ENCODE data around the gene ERBB2.
"Not testable (repeated sequence)": the region's sequence is repeated elsewhere in the genome, so short reads cannot be mapped to it uniquely, and the experiment has no call there.

ERBB2 gene

DNA sequence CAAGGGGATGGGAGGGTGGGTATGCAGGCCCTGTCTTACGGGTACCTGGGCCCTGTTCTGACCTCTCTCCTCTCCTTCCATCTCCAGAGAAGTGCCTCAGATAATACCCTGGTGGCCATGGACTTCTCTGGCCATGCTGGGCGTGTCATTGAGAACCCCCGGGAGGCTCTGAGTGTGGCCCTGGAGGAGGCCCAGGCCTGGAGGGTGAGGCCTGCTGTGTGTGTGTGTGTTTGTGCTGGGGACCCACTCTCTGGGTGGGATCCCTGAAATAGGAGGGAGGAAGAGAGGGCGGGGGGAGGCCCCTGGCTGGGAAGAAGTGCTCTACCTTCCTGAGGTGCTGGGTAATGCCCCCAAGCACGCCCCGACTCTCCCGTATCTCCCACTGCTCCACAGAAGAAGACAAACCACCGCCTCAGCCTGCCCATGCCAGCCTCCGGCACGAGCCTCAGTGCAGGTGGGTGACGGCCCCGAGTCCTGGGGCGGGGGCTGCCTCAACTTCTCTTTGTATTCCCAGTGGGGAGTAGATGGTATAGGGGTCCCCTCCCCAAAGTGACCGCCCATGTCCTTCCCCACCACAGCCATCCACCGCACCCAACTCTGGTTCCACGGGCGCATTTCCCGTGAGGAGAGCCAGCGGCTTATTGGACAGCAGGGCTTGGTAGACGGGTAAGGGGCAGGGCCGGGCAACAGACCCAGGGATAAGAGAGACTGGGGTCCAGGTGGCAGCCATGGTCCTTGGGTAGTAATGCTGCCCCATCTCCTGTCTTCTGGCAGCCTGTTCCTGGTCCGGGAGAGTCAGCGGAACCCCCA lies 45.7 kb downstream of the ERBB2 start:
- no peak for DNase-seq (ENCODE audit: low read depth)

DNA sequence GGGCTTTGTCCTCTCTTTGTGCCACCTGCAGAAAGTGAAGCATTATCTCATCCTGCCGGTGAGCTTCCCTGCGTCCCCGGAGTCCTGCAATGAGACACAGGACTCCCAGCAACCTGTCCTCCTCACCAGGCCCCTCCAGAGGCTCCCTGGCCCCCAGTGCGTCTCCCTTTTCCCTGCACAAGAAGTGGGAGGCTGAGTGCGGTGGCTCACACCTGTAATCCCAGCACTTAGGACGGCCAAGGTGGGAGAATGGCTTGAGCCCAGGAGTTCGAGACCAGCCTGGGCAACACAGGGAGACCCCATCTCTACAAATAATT lies 46.2 kb downstream of the ERBB2 start:
- DNase-seq (ENCODE audit: low read depth), result no peak

DNA sequence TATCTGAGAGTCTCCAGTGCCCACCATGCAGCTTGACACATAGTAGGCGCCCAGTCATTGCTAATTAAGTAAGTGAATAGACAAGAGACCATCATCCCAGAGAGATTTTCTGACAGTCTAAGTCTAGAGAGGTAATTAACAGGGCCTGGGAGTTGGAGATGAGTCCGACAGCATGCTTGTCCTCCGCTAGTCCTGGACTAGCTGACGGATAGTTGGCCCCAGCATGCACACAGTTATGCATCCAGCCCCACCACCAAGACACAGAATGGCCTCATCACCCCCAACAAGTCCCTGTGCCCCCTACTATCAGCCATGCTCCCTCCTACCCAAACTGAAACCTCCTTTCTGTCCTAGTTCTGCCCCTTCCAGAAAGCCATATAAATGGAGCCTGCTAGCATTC lies 47.9 kb downstream of the ERBB2 start:
- no peak for DNase-seq (ENCODE audit: low read depth)

DNA sequence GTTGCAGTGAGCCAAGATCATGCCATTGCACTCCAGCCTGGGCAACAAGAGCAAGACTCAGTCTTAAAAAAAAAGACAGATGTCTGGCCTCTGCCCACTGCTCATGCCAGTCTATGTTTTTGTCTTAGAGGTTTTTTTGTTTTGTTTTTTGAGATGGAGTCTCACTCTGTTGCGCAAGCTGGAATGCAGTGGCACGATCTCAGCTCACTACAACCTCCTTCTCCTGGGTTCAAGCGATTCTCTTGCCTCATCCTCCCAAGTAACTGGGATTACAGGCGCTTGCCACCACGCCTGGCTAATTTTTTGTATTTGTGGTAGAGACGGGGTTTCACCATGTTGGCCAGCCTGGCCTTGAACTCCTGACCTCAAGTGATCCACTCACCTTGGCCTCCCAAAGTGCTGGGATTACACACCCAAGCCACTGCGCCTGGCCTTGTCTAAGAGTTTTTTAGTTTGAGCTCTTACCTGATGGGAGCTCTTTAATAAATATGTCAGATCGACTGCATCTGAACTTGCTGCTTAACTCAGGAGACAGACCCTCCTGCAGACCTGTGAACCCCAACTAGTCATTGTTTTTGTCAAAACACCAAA lies 48.7 kb downstream of the ERBB2 start:
- not testable (repeated sequence) for DNase-seq (ENCODE audit: low read depth)

- DNase-seq (ENCODE audit: low read depth), result no peak
Observed at GRCh38 chr17:39750131-39751015, 50.5 kb downstream of the ERBB2 start.

- DNase-seq (ENCODE audit: low read depth), result no peak
Observed at GRCh38 chr17:39751016-39751543, 51.2 kb downstream of the ERBB2 start.

DNA sequence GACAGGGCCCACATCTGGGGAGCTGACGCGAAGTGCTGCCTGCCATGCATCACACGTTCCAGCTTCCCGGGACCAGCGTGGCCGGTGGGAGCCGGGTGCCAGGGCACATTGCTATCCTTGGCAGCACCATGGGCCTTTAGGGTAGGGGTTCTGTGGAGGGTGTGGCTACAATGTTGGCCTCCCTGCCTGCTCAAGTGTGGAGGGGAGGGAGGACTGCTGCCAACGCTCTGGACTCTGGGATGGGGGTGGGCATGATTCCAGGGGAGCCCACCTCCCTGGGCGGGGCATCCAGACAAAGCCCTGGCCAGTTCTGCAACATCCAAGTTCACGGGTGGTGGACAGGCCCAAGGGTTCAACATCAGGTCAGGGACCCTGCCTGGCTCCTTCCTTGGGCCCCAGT lies 51.8 kb downstream of the ERBB2 start:
- DNase-seq (ENCODE audit: low read depth), result no peak

- no peak for DNase-seq (ENCODE audit: low read depth)
Observed at GRCh38 chr17:39752241-39752881, 52.5 kb downstream of the ERBB2 start.

- DNase-seq (ENCODE audit: low read depth), result no peak
Observed at GRCh38 chr17:39753514-39754160, 53.8 kb downstream of the ERBB2 start.

DNA sequence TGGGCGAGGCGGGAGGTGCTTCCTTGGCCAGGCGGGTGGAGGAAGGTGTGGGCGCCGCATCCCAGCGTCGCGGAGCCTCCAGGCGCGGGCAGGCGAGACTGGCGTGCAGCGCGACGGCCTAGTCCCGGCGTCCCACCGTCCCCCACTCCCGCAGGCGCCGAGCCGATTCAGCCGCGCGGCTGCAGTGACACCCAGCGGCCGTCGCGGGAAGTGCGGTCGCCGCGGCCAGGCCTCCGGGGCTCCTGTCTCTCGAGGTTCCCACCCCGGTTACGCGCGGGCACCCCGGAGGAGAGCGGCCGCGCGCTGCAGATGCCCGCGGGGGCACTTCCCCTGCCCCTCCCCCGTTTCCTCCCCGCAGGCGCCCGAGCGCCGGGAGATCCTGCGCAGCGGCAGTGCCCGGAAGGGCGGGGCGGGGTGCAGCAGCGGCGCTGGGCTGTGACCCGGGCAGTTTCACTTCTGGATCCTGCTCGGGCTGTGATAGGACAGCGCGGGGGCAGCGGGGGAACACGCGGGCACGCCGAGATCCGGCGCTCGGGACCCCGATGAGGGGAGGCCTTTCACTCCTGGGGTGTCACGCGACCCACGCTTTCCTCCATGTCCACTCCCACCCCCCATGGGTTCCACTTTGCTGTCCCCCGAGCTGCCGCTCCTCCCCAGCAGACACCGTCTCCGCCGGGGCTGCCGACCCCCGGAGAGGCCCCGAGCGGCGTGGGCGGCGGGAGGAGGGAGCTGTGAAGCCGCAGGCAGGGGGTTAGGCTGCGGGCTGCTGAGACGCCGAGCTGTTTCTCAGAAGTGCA lies 54.5 kb downstream of the ERBB2 start:
- DNase-seq (ENCODE audit: low read depth), result peak; percentile 84

GRCh38 chr17:39754958-39755553 lies 55.2 kb downstream of the ERBB2 start:
- DNase-seq (ENCODE audit: low read depth), result no peak

DNA sequence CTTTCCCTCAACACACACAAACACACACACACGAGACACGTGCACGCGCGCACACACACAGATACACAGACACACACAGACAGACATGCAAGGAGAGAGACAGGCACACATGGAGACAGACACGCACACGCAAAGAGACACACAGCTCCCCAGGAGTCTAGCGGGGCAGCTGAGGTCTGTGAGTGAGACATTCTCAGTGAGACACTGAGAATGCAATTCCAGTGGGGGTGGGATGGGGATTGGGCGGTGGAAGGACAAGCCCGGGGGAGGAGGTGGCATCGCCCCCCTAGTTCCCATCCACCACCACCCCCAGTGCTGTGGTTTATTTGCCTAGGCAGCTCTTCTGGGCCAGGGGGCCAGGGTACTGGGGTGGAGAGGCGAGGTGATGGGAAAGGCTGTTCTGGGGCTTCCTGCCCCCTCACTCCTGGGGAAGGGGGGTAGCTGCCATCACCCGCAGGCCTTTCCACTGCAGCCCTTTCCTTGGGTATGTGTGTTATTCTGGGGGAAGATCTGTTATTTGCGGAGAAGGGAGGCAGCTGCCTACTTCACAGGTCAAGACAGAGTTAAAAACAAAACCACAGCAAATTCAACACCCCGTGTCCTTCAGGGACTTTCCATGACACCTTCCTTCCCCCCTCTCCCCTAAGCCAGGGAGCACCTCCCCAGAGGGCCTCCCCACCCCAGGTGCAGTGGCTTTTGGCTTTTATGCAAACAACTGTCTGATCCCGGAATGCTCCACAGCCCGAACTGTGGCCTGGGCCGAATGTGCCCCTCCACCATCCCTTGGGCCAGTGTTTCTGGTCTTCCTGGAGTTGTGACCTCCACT lies 55.9 kb downstream of the ERBB2 start:
- no peak for DNase-seq (ENCODE audit: low read depth)

DNA sequence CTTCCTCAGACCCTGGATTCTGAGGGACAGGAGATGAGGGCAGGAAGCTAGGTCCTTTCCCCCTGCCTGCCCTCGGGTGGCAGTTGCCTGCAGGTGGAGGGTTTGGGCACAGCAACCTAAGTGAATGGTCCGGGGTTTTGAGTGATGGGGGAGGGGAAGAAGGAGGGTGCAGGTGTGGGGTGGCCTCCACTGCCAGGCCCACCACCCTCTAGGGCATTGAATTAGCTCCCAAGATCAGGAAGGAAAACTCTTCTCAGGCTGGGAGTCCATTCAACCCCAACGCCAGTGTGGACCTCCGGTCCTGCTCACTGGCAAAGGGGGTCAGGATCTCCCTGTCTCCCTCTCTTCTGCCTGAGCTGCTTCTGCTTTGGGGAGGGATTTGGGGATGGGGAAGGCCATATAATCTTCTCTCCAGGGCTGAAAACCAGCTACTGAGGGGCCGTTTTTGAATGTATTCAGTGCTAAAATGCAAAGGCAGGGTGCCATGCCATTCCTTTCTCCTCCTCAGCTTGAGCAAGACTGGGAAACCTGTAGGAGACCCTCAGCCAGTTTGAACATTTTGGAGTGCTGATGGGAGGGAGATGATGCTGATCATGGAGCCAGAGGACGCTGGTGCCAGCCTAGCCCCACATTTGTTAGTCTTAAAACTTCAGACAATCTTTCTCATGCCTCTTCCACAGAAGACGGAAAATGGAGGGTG lies 56.7 kb downstream of the ERBB2 start:
- DNase-seq (ENCODE audit: low read depth), result no peak

- DNase-seq (ENCODE audit: low read depth), result no peak
Observed at GRCh38 chr17:39757176-39757662, 57.4 kb downstream of the ERBB2 start.

DNA sequence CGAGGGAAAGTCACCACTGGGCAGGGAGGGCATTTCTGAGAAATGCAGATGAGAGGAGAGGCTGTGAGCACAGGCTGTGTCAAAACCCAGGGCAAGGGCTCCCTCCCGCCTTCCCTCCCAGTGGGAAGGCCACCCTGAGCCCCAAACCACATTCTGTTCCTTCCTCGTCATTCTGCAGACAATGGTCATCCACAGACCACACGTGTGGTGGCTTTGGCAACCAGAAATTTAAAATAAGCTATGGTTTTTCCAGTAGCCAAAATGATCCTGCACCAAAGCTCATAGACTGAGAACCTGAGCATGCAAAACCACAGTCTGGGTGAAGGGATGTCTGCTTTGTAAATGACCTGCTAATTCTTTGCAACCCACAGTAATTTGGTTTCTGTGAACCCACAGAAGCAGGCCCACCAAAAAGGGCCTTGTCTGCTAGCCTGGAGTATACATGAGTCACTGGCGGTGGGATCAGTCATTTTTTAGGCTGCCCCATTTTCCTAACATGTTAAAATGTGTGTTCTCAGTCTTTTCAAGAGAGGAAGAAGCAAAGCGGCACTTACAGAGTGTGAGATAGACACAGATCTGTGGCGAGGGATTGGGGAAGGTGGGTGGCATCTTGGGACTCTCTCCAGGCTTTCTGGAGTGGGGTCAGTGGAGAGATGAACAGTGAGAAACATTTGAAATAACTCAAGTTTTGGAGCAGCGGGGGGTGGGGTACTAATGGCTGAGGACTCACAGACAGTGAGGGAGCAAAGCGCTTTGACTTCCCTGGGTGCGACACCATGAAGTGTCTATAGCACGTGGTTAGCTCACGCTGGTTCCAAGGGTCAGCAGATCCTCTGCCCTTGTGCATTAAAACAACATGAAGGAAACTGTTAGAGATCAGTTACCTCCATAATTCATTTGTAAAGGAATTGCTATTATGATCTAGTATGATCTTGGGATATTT lies 58.3 kb downstream of the ERBB2 start:
- no peak for DNase-seq (ENCODE audit: low read depth)

GRCh38 chr17:39759204-39759603 lies 59.3 kb downstream of the ERBB2 start:
- DNase-seq (ENCODE audit: low read depth), result no peak

DNA sequence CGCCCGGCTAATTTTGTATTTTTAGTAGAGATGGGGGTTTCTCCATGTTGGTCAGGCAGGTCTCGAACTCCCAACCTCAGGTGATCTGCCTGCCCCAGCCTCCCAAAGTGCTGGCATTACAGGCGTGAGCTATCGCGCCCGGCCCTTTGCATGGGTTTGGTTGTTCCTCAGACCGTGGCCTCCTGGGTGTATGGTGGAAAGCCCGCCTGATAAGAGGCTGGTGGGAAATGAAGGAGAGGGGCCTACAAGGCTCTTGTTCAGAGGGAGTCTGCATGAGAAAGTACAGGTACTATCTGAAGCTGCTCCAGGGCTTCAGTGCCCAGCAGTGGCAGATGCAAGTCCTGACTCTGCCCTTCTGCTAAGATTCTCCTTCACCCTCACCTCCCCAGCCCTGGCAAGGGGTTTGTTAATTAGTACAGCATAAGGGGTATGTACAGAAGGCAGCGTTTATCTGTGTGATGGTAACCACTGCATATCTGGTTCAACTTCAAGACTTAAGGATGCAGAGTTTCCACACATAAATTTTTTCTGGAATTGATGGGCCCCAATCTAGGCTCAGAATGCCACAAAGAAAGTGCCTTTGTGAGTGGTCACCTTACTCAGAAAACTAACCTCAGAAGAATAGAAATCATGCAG lies 62.1 kb downstream of the ERBB2 start:
- DNase-seq (ENCODE audit: low read depth), result no peak

Data from GM04504 (cell line).